DMS153 (cell line): ENCODE data around the gene SH3GL2.

ENCODE experiments used
- DNase-seq: peaks from one replicate; lab custom pipeline; 2025; lab: John Stamatoyannopoulos, UW

SH3GL2 gene

DNA sequence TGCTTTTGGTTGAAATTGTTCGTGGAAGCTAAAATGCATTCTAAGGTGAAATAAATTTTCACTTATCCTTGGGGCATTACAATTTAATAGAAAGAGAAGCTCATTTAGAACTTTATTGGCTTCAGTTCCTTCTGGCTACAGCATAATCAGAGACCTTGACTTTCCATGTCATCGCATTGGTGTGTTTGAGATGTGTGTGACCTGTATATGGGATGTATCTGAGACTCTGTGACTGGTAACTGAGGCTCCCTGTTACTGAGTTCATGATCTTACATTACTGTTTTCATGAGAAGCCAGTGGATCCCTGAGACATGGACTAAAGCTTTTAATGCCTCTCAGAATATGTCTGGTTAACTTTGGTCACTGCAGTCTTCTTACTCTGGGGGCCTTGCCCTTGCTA, 32.5 kb downstream of the SH3GL2 start:
- no peak for DNase-seq

- DNase-seq, result peak; percentile 40
Measured at GRCh38 chr9:17611917-17612316, 33.1 kb downstream of the SH3GL2 start.

- DNase-seq, result peak; percentile 22
Measured at GRCh38 chr9:17613758-17614157, 34.9 kb downstream of the SH3GL2 start.

GRCh38 chr9:17614250-17614649, 35.4 kb downstream of the SH3GL2 start:
- DNase-seq, result no peak

DNA sequence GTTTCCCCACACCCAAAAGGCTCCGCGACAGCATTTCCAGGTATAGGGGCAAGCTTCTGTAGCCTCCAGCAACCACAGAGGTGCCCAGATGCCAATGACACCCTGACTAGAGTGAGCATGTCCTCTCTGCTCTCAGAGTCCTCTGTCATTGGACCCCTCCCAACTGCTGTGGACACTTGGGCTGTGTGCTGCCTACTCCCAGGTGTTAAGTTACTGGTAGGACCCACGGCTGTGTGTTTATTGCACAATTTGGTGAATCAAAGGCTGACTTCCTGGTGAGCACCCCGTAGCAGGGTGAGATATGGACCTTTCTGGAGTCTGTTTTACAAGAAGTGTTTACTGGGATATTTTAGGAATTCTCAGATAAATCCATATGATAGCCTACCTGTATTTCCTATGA, 36.0 kb downstream of the SH3GL2 start:
- DNase-seq, result peak; percentile 55

- DNase-seq, result no peak
Measured at GRCh38 chr9:17622141-17622540, 43.3 kb downstream of the SH3GL2 start.

DNA sequence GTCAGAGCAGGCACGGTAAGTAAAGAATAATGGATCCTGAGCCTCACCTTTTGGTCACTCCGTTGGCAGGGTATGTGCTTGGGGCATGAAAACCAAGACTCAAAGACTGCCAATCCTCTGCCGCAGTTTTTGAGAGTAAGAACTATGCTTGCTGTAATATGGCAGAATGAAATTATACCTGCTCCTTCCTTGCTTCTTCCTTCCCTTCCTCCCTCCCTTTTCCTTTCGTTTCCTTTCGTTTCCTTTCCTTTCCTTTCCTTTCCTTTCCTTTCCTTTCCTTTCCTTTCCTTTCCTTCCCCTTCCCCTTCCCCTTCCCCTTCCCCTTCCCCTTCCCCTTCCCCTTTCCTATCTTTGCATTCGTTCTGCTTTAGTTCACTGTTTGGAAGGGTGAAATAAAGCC, 43.9 kb downstream of the SH3GL2 start:
- DNase-seq, result no peak

DNA sequence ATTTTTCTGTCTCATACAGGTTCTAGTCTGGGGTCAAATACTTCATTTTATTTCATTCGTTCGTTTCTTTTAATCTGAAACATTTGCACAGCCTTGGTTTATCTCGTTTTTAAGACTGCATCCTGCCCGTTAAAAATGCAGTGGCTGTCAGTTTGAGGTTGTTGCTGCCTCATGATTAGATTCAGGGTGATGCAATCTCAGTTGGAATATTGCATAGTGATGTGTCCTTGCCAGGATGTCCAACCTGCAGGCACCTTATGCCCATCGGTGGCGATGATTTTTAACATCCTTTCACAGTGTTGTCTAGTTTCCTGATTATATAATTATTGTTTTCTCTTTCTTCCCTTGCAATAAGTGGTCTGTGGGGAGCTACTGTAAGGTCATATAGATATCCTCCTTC, 45.1 kb downstream of the SH3GL2 start:
- peak; percentile 16 for DNase-seq

DNA sequence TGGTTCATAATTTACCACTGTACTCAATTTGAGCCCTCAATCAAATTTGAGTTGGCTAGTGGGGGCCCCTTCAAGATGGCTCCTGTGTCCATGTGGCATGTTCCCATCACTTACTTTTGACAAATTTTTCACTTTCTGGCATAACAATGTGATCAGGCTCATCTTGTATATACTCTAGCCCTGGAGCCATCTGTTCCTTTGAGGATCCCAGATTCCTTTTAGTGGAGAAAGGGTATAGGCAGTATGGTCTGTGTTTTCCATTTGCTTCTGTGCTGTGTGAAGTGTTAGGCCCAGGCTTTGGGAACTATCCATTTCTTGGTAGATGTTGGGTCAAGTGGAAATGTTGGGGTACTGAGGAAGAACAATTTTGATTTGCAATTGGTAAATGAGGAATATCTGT, 45.7 kb downstream of the SH3GL2 start:
- DNase-seq, result no peak

GRCh38 chr9:17625644-17626388, 47.0 kb downstream of the SH3GL2 start:
- DNase-seq, result peak; percentile 40

DNA sequence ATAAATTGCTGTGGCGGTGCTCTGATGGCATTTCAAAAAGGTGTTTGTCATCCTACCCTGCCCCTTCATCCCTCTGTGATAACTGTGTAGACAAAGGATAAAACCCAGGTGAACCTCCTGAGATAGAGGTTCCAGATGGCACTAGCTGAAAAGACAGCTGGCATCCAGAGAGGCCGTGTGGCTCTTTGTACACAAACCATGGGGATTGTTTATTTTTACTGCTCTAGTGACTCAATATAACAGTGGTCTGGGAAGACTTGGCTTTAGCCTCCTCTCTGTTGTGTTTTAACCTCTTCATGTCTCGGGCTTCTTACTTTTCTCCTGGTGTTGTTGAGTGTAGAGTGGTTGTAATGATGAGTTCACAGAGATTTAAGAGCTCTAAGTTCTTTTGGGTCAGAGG, 48.8 kb downstream of the SH3GL2 start:
- DNase-seq, result peak; percentile 91

DNA sequence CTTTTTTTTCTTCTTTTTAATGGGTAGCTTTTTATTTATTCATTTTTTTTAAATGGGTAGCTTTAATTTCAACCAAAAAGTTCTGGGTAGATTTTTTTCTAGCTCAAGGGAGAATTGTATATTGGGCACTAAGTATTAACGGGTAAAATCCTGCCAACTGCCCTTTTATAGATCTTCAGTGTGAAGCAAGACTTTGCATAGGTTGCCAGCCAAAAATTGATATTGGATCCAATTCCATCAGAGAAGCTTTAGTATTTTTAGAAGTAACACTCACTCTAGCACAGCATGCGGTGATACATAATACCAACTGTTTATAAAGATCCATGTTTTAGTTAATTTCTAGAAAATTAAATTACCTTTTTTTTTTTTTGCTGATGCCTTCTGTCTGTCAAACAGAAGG, 49.8 kb downstream of the SH3GL2 start:
- DNase-seq, result no peak

DNA sequence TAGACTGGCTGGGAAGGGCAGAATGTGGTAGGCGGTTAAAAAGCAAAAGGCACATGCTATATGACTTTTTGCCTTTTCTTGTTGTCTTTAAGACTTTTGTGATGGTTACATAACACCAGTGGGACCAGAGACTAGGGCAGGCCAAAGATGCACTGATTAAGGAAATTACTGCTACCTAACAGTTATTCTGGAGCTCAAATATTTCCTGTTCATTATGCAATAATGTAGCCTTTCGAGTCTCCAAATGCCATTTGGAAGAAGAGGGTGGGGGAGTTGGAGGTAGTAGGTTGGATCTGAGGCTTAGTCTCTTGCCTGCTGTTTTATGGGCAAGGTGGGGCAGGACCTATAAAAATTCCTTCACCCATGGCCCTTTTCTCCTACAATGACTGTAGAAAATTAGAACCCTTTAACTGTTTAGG, 51.7 kb downstream of the SH3GL2 start:
- DNase-seq, result no peak

DNA sequence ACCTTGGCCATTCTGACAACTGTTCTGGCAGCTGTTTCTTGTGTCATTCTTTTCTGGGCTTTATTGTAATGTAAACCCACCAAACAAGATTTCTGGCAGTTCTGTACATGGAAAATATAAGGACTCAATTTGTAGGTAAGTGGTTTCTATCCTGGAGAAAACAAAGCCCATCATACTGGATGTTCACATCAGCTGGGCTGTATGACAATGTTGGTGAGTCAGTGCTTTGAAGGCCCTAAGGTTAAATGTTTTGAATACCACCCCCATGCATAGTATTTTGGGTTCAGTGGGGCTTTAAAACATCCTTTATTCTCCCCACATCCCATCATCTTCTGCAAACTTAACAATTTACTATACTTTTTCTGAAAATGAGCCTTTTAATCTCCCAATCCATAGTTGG, 52.5 kb downstream of the SH3GL2 start:
- no peak for DNase-seq

GRCh38 chr9:17632994-17633393, 54.1 kb downstream of the SH3GL2 start:
- no peak for DNase-seq

DNA sequence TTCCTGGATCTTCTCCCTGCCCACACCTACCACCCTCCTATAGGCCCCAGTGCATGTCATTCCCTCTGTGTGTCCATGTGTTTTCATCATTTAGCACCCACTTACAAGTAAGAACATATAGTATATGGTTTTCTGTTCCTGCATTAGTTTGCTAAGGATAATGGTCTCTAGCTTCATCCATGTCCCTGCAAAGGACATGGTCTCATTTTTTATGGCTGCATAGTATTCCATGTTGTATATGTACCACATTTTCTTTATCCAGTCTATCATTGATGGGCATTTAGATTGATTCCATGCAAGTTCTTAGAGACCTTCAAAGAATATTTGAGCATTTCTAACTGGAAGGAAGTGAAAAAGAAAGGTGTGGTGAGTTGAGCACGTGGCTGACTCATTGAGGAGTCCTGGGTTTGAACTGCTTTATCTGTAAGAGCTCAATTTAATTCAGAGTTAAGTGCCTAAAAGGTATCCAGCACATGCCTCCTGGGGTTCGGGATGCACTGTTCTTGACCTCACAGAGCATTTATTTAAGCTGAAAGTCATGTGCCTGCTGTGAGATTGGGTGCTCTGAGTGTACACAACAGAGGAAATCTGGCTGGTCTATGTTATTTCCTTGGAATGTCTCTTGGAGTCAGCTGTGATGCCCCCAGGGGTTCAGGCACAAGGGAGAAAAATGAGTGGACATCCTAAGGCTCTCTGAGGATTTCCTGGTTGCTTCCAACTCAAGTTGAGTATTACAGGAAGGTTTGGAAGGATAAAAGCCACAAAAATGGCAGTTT, 56.4 kb downstream of the SH3GL2 start:
- DNase-seq, result no peak

GRCh38 chr9:17636349-17636748, 57.5 kb downstream of the SH3GL2 start:
- DNase-seq, result no peak

GRCh38 chr9:17636821-17637220, 58.0 kb downstream of the SH3GL2 start:
- no peak for DNase-seq

DNA sequence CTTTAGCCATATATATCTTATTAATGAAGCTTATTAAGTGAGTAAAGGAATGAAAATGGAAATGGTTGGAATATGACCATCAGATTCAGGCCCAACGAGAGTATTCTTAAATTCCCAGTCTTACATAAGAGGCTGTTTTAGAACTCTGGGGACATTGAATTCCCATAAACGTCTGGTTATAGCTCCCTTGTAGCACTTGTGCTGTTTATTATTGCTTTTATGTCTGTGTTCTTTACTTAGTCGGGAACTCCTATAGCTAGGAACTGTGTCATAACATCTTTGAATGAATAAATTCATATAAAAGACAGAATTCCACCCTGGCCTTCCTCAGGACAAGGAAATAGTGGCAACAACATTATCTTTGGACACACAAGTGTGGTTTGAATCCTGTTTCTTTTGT, 58.4 kb downstream of the SH3GL2 start:
- DNase-seq, result no peak

DNA sequence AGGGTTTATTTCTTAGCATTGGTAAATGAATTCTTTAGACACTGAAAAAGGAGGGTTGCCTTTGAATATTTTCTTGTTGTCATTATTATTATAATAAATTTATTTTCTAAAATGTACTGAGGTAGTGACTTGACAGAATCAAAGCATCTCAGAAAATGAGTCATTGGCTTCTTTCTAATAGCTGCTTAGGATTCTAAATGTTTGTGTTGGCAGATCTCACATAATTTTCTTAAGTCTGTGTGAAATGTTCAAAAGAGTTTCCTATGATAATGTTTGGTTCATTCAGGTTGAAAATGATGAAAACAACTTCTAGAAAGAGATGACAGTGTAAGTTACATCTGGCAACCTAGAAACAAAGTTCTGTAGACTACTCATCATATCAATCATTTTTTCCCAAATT, 69.7 kb downstream of the SH3GL2 start:
- no peak for DNase-seq

- DNase-seq, result no peak
Measured at GRCh38 chr9:17651725-17652124, 72.9 kb downstream of the SH3GL2 start.

- DNase-seq, result no peak
Measured at GRCh38 chr9:17653947-17654465, 75.1 kb downstream of the SH3GL2 start.

DNA sequence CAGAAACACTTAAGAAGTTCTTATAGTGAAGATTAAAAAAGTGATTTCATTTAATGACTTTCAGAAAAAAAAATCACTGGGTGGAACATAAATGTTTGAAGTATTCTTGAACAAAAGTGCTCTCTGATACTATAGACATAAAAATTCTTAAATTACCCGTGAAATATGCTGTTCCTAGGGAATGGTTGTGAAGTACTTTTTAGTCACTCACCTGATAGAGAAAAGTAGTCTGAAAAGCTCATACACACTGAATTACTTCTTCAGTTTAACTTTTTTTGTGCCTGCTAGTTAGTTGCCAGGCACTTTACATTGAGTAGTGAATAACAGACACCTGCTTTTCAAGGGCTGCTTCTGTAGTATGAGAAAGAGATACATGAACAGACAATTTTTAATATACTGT, 78.0 kb downstream of the SH3GL2 start:
- no peak for DNase-seq
